ENCODE results near the gene MEST.
"Not testable (repeated sequence)": the region's sequence is repeated elsewhere in the genome, so short reads cannot be mapped to it uniquely, and the experiment has no call there.

MEST gene

DNA sequence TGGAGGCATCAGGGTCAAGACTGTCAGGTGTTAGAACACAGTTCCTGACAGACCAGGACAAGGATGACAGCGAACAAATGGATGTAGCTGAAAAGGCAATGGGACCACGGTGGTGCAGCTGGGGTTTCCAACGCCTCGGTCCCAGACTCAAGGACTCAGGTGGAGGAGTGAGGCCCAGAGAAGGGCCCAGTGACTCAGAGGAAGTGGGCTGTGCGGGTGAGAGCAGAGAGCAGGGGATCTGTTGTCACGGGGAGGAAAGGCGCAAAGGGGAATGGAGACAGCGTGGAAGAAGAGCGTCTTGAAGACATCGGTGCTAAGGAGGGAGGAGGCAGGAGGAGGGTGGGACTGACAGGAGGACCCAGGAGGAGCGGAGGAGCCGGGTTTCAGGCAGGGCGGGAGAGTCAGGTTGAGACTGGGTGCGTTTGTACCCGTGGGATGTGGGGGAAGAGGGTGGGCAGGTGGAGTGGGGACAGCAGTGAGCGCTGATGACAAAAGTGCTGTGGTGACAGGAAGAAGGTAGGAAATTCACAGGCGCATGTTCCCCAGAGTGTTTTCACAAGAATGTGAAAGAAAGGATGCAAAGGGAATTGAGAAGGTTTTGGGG is 36.0 kb downstream of the MEST start:
- not testable (repeated sequence) for H3K27me3 Mint-ChIP-seq; H3K27ac Mint-ChIP-seq; H3K36me3 Mint-ChIP-seq; H3K9me3 Mint-ChIP-seq (ENCODE audit: low read depth); H3K4me1 Mint-ChIP-seq (ENCODE audit: low read depth); H3K4me3 Mint-ChIP-seq

DNA sequence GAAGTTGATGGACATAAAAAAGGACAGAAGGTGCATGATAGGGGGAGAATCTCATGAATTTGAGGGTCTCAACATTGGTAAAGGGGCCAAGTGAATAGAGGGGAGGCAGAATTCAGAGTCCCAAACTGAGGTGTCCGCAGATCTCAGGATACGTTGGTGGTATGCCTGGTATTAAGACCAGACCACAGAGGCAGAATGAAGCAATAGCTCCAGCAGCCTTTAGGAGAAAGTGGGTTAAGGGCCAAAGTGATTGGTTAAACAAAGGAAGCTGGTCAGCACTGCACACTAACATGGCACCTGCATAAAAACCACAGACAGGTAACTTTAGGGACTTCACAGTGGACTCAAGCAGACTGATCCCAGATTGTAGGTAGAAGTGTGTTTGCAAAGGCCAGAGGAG is 37.5 kb downstream of the MEST start:
- Mint-ChIP-seq H3K27me3 (no peaks in the 10 kb centered on the region), H3K4me3 (no peak overlapping the region), H3K27ac (peak overlapping the region; percentile 50), H3K36me3 (peaks cover 9% of the 10 kb centered on the region), H3K4me1 (ENCODE audit: low read depth) (no peaks in the 10 kb centered on the region), H3K9me3 (ENCODE audit: low read depth) (no peaks in the 10 kb centered on the region)

GRCh38 chr7:130537894-130538293 is 46.0 kb downstream of the MEST start:
- H3K4me1 Mint-ChIP-seq (ENCODE audit: low read depth); H3K27ac Mint-ChIP-seq; H3K36me3 Mint-ChIP-seq; H3K27me3 Mint-ChIP-seq; H3K9me3 Mint-ChIP-seq (ENCODE audit: low read depth); H3K4me3 Mint-ChIP-seq: not testable (repeated sequence)

DNA sequence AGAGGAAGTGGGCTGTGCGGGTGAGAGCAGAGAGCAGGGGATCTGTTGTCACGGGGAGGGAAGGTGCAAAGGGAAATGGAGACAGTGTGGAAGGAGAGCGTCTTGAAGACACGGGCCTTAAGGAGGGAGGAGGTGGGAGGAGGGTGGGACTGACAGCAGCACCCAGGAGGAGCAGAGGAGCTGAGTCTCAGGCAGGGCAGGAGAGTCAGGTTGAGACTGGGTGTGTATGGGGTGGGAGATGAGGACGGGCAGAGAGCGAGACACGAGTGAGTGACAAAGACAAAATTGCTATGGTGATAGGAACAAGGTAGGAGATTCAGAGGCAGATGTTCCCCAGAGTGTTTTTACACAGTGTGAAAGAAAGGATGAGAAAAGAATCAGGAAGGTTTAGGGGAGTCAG is 49.4 kb downstream of the MEST start:
- not testable (repeated sequence) for H3K36me3 Mint-ChIP-seq, H3K27ac Mint-ChIP-seq

DNA sequence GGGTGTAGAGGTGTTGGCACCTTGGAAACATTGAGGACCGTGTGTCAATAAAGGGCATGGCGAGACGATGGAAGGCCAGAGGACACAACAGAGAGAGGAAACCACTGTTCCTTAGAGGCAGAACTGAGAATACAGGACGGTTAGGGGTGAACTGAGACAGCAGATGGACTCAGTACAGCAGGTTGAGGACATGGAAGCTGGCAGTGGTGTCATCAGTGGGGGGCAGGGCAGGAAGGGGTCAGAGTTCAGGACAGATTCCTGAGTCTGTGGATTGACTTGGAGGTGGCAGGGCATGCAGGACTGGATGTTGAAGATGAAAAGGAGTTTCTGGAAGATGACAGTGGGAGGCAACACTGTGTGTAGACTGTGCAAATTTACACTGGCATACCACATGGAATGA is 50.4 kb downstream of the MEST start:
- H3K36me3 Mint-ChIP-seq; H3K27ac Mint-ChIP-seq; H3K4me3 Mint-ChIP-seq; H3K4me1 Mint-ChIP-seq (ENCODE audit: low read depth); H3K9me3 Mint-ChIP-seq (ENCODE audit: low read depth); H3K27me3 Mint-ChIP-seq: not testable (repeated sequence)

More for the DNA sequence above, 49.4 kb downstream of the MEST start:
- not testable (repeated sequence) for H3K4me3 Mint-ChIP-seq; H3K27me3 Mint-ChIP-seq; H3K9me3 Mint-ChIP-seq (ENCODE audit: low read depth); H3K4me1 Mint-ChIP-seq (ENCODE audit: low read depth)

GRCh38 chr7:130543487-130544010 is 51.7 kb downstream of the MEST start:
- Mint-ChIP-seq H3K36me3 (peaks cover 10% of the 10 kb centered on the region), H3K9me3 (ENCODE audit: low read depth) (no peaks in the 10 kb centered on the region), H3K27me3 (no peaks in the 10 kb centered on the region), H3K4me1 (ENCODE audit: low read depth) (no peaks in the 10 kb centered on the region), H3K27ac (no peak overlapping the region), H3K4me3 (no peak overlapping the region)

DNA sequence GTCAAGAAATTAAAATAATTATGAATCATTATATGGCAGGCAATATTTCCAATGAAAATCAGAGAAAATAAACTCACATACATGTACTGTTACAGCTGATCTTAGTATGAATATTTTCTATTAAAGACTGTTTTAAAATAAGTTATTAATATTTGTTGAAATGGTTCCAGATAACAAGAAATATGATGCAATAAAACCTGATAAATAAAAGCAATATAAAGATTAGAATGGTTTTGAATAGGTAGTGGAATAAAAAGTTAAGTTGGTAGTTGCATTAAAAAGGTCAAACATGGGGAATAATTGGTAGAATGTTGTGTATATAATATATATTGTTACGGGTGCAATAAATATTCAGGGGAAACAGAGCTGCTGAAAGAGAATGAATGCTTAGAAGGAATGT is 52.5 kb downstream of the MEST start:
- Mint-ChIP-seq H3K4me3 (no peak overlapping the region), H3K4me1 (ENCODE audit: low read depth) (no peaks in the 10 kb centered on the region), H3K27me3 (no peaks in the 10 kb centered on the region), H3K9me3 (ENCODE audit: low read depth) (no peaks in the 10 kb centered on the region), H3K36me3 (peaks cover 10% of the 10 kb centered on the region), H3K27ac (no peak overlapping the region)

DNA sequence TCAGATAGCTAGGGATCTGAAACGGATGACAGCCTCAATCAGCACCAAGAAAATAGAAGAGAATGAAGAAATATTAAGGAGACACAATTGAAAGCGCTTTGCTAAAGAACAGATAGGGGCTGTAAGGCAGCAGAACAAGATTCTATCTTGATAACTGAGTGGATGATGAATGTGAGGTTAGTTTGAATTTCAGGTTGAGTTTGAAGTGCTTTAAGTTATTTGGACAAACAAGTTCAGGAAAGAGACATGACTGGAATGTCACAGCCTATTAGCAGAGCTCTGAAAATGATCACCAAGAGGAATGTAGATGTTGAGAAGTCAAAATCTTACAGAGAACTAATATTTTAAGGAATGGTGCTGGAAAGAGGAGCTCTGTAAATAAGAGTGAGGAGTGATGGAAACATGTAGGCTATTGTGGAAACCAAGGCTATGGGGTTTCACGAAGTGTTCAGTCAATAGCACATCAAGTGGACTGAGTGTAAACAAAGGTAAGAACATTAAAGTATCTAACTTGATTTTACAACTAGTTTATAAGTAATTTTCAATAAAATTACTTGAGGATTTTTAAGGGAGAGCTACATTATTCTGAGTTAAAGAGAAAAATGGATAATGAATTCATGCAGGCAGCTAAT is 61.6 kb downstream of the MEST start:
- Mint-ChIP-seq H3K4me1 (ENCODE audit: low read depth) (no peaks in the 10 kb centered on the region), H3K27me3 (no peaks in the 10 kb centered on the region), H3K9me3 (ENCODE audit: low read depth) (no peaks in the 10 kb centered on the region), H3K36me3 (peaks cover 10% of the 10 kb centered on the region), H3K27ac (no peak overlapping the region), H3K4me3 (no peak overlapping the region)

DNA sequence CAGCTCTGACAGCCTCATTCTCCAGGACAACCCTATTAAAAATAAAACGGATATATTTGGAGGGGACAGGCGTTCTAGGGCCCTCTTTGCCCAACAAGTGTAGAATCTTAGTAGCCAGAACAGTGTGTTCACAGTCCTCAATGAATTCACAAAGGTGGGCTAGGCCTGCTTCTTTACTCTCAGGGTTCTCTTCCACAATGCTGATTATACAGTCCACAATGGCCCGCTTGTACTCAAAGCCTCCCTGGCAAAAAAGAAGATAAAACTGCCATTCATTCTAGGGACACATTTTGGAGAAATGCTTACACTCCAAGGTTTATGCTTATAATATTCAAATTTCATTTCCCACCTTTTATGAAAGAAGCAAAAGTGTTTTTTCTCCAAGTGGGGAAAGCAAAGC is 62.6 kb downstream of the MEST start:
- no peaks in the 10 kb centered on the region for H3K9me3 Mint-ChIP-seq (ENCODE audit: low read depth)
- H3K4me3 Mint-ChIP-seq, result no peak overlapping the region
- H3K27ac Mint-ChIP-seq, result no peak overlapping the region

More for the DNA sequence above, 62.6 kb downstream of the MEST start:
- Mint-ChIP-seq H3K4me1 (ENCODE audit: low read depth) (no peaks in the 10 kb centered on the region), H3K27me3 (no peaks in the 10 kb centered on the region), H3K36me3 (peaks cover 10% of the 10 kb centered on the region)

Data from activated naive CD8-positive, alpha-beta T cell (primary cell).